ENCODE measurements around the gene TRIP11. TPM values are rescaled to one million over a fixed set of nuclear protein-coding genes. Genes with fewer than 3 reads are reported as not detected.

Gene TRIP11
- total and polyA plus RNA-seq, 2 experiments from 2014 or later: 24.9 to 52.2 TPM

DNA sequence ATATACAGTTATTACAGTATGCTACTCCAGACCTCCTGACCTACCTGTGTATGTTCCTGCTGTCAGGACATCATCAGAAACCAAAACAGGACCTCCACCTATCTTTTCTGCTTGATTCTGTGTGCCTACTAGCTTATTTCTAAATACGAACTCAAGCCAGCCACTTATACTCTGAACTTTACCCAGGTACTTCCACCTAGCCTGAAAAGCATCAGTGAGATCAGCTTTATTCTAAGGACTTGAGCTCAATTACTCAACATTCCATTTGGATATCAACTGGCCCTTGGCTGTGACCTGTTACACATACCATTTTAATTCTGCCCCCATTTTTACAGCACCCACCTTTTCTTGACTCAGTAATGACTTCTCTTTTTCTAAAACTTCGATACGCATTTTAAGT, 29.2 kb downstream of the TRIP11 start (continued):
- no peak for TF ChIP-seq JUNB (IDR thresholded peaks at IDR 0.05; ENCODE audit: unreplicated experiment)
- TF ChIP-seq, protein P1, sequence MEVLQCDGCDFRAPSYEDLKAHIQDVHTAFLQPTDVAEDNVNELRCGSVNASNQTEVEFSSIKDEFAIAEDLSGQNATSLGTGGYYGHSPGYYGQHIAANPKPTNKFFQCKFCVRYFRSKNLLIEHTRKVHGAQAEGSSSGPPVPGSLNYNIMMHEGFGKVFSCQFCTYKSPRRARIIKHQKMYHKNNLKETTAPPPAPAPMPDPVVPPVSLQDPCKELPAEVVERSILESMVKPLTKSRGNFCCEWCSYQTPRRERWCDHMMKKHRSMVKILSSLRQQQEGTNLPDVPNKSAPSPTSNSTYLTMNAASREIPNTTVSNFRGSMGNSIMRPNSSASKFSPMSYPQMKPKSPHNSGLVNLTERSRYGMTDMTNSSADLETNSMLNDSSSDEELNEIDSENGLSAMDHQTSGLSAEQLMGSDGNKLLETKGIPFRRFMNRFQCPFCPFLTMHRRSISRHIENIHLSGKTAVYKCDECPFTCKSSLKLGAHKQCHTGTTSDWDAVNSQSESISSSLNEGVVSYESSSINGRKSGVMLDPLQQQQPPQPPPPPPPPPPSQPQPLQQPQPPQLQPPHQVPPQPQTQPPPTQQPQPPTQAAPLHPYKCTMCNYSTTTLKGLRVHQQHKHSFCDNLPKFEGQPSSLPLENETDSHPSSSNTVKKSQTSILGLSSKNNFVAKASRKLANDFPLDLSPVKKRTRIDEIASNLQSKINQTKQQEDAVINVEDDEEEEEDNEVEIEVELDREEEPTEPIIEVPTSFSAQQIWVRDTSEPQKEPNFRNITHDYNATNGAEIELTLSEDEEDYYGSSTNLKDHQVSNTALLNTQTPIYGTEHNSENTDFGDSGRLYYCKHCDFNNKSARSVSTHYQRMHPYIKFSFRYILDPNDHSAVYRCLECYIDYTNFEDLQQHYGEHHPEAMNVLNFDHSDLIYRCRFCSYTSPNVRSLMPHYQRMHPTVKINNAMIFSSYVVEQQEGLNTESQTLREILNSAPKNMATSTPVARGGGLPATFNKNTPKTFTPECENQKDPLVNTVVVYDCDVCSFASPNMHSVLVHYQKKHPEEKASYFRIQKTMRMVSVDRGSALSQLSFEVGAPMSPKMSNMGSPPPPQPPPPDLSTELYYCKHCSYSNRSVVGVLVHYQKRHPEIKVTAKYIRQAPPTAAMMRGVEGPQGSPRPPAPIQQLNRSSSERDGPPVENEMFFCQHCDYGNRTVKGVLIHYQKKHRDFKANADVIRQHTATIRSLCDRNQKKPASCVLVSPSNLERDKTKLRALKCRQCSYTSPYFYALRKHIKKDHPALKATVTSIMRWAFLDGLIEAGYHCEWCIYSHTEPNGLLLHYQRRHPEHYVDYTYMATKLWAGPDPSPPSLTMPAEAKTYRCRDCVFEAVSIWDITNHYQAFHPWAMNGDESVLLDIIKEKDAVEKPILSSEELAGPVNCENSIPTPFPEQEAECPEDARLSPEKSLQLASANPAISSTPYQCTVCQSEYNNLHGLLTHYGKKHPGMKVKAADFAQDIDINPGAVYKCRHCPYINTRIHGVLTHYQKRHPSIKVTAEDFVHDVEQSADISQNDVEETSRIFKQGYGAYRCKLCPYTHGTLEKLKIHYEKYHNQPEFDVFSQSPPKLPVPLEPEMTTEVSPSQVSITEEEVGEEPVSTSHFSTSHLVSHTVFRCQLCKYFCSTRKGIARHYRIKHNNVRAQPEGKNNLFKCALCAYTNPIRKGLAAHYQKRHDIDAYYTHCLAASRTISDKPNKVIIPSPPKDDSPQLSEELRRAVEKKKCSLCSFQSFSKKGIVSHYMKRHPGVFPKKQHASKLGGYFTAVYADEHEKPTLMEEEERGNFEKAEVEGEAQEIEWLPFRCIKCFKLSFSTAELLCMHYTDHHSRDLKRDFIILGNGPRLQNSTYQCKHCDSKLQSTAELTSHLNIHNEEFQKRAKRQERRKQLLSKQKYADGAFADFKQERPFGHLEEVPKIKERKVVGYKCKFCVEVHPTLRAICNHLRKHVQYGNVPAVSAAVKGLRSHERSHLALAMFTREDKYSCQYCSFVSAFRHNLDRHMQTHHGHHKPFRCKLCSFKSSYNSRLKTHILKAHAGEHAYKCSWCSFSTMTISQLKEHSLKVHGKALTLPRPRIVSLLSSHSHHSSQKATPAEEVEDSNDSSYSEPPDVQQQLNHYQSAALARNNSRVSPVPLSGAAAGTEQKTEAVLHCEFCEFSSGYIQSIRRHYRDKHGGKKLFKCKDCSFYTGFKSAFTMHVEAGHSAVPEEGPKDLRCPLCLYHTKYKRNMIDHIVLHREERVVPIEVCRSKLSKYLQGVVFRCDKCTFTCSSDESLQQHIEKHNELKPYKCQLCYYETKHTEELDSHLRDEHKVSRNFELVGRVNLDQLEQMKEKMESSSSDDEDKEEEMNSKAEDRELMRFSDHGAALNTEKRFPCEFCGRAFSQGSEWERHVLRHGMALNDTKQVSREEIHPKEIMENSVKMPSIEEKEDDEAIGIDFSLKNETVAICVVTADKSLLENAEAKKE (CRISPR knock-in tag; IDR thresholded peaks at IDR 0.05): no peak

DNA sequence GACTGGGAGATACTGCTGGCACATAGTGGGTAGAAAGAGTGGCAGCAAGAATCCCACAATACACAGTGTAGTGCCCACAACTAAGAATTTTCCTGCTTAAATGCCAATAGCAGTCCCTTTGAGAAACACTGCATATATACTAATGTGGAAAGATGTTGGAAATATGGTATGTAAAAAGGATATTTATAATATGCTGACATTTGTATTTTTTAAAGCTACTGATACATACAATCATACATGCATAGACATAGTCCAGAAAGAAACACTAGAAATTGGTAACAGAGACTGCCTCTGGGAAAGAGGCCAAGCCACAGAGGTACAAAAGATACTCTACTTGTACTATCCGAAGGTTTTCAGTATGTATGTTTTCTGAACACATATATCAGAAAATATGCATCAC, 30.3 kb downstream of the TRIP11 start:
- ATAC-seq (no peak), DNase-seq (ENCODE audit: low spot score) (no peak)
- Histone ChIP-seq H3K4me1 (ENCODE audit: insufficient read depth) (no peaks in the 10 kb centered on the region), H3K27ac (ENCODE audit: low read depth) (no peak overlapping the region), H3K4me3 (no peak overlapping the region), H3K27me3 (ENCODE audit: insufficient read depth) (no peaks in the 10 kb centered on the region), H3K9me2 (ENCODE audit: insufficient read depth) (no peaks in the 10 kb centered on the region), H3K4me2 (no peak overlapping the region), H3K79me2 (replicated peaks; ENCODE audit: insufficient read depth) (no peaks in the 10 kb centered on the region), H3F3A (replicated peaks; ENCODE audit: low read depth) (no peaks in the 10 kb centered on the region), H2AFZ (no peak overlapping the region), H3K36me3 (ENCODE audit: insufficient read depth) (peaks cover 12% of the 10 kb centered on the region; the same call in 1 of the 2 replicates), H4K20me1 (replicated peaks; ENCODE audit: insufficient read depth) (0 out of 2 replicates have a peak, but pooled peaks cover 2% of the 10 kb centered on the region)
- Mint-ChIP-seq H3K27me3 (ENCODE audit: insufficient read depth, low read depth, poor library complexity) (no peaks in the 10 kb centered on the region), H3K27ac (no peak overlapping the region), H3K36me3 (ENCODE audit: low read depth) (peaks cover 18% of the 10 kb centered on the region), H3K4me1 (no peaks in the 10 kb centered on the region), H3K9me3 (no peaks in the 10 kb centered on the region), H3K4me3 (no peak overlapping the region)
- TF ChIP-seq CREB1 (CRISPR knock-in tag; IDR thresholded peaks at IDR 0.05; ENCODE audit: low read depth): no peak
- no peak for TF ChIP-seq JUNB (IDR thresholded peaks at IDR 0.05; ENCODE audit: unreplicated experiment)
- no peak for TF ChIP-seq EZH2phosphoT487 (IDR thresholded peaks at IDR 0.05; ENCODE audit: unreplicated experiment)
- TF ChIP-seq, protein P2, sequence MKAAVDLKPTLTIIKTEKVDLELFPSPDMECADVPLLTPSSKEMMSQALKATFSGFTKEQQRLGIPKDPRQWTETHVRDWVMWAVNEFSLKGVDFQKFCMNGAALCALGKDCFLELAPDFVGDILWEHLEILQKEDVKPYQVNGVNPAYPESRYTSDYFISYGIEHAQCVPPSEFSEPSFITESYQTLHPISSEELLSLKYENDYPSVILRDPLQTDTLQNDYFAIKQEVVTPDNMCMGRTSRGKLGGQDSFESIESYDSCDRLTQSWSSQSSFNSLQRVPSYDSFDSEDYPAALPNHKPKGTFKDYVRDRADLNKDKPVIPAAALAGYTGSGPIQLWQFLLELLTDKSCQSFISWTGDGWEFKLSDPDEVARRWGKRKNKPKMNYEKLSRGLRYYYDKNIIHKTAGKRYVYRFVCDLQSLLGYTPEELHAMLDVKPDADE (IDR thresholded peaks at IDR 0.05): no peak
- TF ChIP-seq, protein P3, sequence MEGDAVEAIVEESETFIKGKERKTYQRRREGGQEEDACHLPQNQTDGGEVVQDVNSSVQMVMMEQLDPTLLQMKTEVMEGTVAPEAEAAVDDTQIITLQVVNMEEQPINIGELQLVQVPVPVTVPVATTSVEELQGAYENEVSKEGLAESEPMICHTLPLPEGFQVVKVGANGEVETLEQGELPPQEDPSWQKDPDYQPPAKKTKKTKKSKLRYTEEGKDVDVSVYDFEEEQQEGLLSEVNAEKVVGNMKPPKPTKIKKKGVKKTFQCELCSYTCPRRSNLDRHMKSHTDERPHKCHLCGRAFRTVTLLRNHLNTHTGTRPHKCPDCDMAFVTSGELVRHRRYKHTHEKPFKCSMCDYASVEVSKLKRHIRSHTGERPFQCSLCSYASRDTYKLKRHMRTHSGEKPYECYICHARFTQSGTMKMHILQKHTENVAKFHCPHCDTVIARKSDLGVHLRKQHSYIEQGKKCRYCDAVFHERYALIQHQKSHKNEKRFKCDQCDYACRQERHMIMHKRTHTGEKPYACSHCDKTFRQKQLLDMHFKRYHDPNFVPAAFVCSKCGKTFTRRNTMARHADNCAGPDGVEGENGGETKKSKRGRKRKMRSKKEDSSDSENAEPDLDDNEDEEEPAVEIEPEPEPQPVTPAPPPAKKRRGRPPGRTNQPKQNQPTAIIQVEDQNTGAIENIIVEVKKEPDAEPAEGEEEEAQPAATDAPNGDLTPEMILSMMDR (conservative IDR thresholded peaks at IDR 0.05; ENCODE audit: low read depth in 2 of 2): no peak
- no peak for TF ChIP-seq NANOG (IDR thresholded peaks at IDR 0.05; ENCODE audit: borderline replicate concordance)
- TF ChIP-seq STAT1 (IDR thresholded peaks at IDR 0.05; ENCODE audit: unreplicated experiment): no peak
- no peak for TF ChIP-seq ZNF331 (CRISPR knock-in tag; IDR thresholded peaks at IDR 0.05; ENCODE audit: low read depth)
- no peak for TF ChIP-seq ZNF114 (CRISPR knock-in tag; IDR thresholded peaks at IDR 0.05)
- no peak for TF ChIP-seq POLR2AphosphoS5 (IDR thresholded peaks at IDR 0.05; ENCODE audit: low read depth)

All from GM23338 (cell line).